ENCODE data around the gene IFNAR1.
A peak's percentile ranks its signal among the peaks of the same experiment; 100 is the strongest.

Gene IFNAR1

GRCh38 chr21:33375101-33375644, 50.4 kb downstream of the IFNAR1 start:
- ATAC-seq: no peak
- TF ChIP-seq GLIS3 (CRISPR knock-in tag; IDR thresholded peaks at IDR 0.05): no peak
- TF ChIP-seq CSDC2 (CRISPR knock-in tag; IDR thresholded peaks at IDR 0.05): no peak
- TF ChIP-seq PATZ1 (CRISPR knock-in tag; IDR thresholded peaks at IDR 0.05; ENCODE audit: borderline replicate concordance): no peak
- no peak for TF ChIP-seq POU6F1 (CRISPR knock-in tag; IDR thresholded peaks at IDR 0.05; ENCODE audit: borderline replicate concordance, low read depth)
- TF ChIP-seq SNAI2 (CRISPR knock-in tag; IDR thresholded peaks at IDR 0.05): no peak
- TF ChIP-seq ISL1 (CRISPR knock-in tag; IDR thresholded peaks at IDR 0.05): no peak
- no peak for TF ChIP-seq CSRNP3 (CRISPR knock-in tag; IDR thresholded peaks at IDR 0.05)
- TF ChIP-seq TSHZ2 (CRISPR knock-in tag; IDR thresholded peaks at IDR 0.05): no peak
- TF ChIP-seq ARNTL (CRISPR knock-in tag; IDR thresholded peaks at IDR 0.05; ENCODE audit: borderline replicate concordance, low read depth): no peak
- no peak for TF ChIP-seq ESRRG (CRISPR knock-in tag; IDR thresholded peaks at IDR 0.05)
- no peak for TF ChIP-seq ZNF565 (CRISPR knock-in tag; conservative IDR thresholded peaks at IDR 0.05; ENCODE audit: low read depth)
- no peak for TF ChIP-seq TOX (CRISPR knock-in tag; IDR thresholded peaks at IDR 0.05; ENCODE audit: borderline replicate concordance)
- TF ChIP-seq RARB (CRISPR knock-in tag; IDR thresholded peaks at IDR 0.05): no peak
- TF ChIP-seq CREB5 (CRISPR knock-in tag; IDR thresholded peaks at IDR 0.05; ENCODE audit: low read depth): no peak
- TF ChIP-seq ZFP30 (CRISPR knock-in tag; IDR thresholded peaks at IDR 0.05): no peak

GRCh38 chr21:33377221-33377920, 52.6 kb downstream of the IFNAR1 start:
- no peak for TF ChIP-seq RARB (CRISPR knock-in tag; IDR thresholded peaks at IDR 0.05)
- TF ChIP-seq ZFP30 (CRISPR knock-in tag; IDR thresholded peaks at IDR 0.05): no peak
- TF ChIP-seq CREB5 (CRISPR knock-in tag; IDR thresholded peaks at IDR 0.05; ENCODE audit: low read depth): no peak
- no peak for TF ChIP-seq ISL1 (CRISPR knock-in tag; IDR thresholded peaks at IDR 0.05)
- no peak for TF ChIP-seq OSR1 (CRISPR knock-in tag; IDR thresholded peaks at IDR 0.05)
- no peak for TF ChIP-seq ZNF565 (CRISPR knock-in tag; conservative IDR thresholded peaks at IDR 0.05; ENCODE audit: low read depth)
- no peak for TF ChIP-seq CSDC2 (CRISPR knock-in tag; IDR thresholded peaks at IDR 0.05)
- ATAC-seq: no peak

GRCh38 chr21:33378081-33378480, 53.3 kb downstream of the IFNAR1 start:
- no peak for TF ChIP-seq ZFP30 (CRISPR knock-in tag; IDR thresholded peaks at IDR 0.05)
- no peak for TF ChIP-seq TCF4 (CRISPR knock-in tag; IDR thresholded peaks at IDR 0.05; ENCODE audit: borderline replicate concordance)
- TF ChIP-seq RARB (CRISPR knock-in tag; IDR thresholded peaks at IDR 0.05): no peak
- no peak for TF ChIP-seq BACH2 (CRISPR knock-in tag; IDR thresholded peaks at IDR 0.05; ENCODE audit: borderline replicate concordance)
- TF ChIP-seq PPARA (CRISPR knock-in tag; IDR thresholded peaks at IDR 0.05; ENCODE audit: borderline replicate concordance): no peak
- no peak for TF ChIP-seq TSHZ2 (CRISPR knock-in tag; IDR thresholded peaks at IDR 0.05)
- no peak for ATAC-seq

GRCh38 chr21:33379934-33380333, 55.2 kb downstream of the IFNAR1 start:
- peak; percentile 54 for ATAC-seq

All from SK-N-SH treated with all-trans-retinoic acid at 6 μM for 48 hours (cell line).